ENCODE measurements around the gene CCDC12. TPM values are rescaled to one million over a fixed set of nuclear protein-coding genes. Genes with fewer than 3 reads are reported as not detected.
A peak's percentile ranks its signal among the peaks of the same experiment; 100 is the strongest.

Gene CCDC12
- total and polyA plus RNA-seq, 2 donors (not counting 1 experiment from before 2014, with no cell fraction given): 84.0 to 97.3 TPM

- Mint-ChIP-seq H3K27me3 (peaks cover 24% of the 10 kb centered on the region), H3K4me3 (peak overlapping the region; percentile 79), H3K4me1 (peaks cover 13% of the 10 kb centered on the region), H3K9me3 (ENCODE audit: insufficient read depth) (no peaks in the 10 kb centered on the region), H3K27ac (no peak overlapping the region)
- POLR2A ChIA-PET: interaction anchor here (0.6 kb wide), 1 partner anchor 70 kb away, joined by 3 read pairs; no protein-coding TSS in a partner anchor
- ATAC-seq (ENCODE audit: low read depth): no peak
- CTCF ChIA-PET: interaction anchor here (1.5 to 4.2 kb wide), 2 partner anchors 10 to 194 kb away, joined by 4 to 17 read pairs; no protein-coding TSS in a partner anchor
- no peaks in the 10 kb centered on the region for H3K79me2 ChIP-seq (ENCODE audit: control insufficient read depth, insufficient read depth, low read length)
- intact Hi-C loops (cut with micrococcal nuclease): no loop called here
- H3K4me1 ChIP-seq (ENCODE audit: control insufficient read depth in 2 of 2, insufficient read depth in 2 of 2, low read length in 2 of 2): peaks cover 9 to 10% of the 10 kb centered on the region in 2 donors
- no peak for TF ChIP-seq EZH2 (IDR thresholded peaks at IDR 0.05; ENCODE audit: borderline replicate concordance, insufficient read depth, low read depth, low read length, poor library complexity, severe bottlenecking)
- TF ChIP-seq, protein P1, sequence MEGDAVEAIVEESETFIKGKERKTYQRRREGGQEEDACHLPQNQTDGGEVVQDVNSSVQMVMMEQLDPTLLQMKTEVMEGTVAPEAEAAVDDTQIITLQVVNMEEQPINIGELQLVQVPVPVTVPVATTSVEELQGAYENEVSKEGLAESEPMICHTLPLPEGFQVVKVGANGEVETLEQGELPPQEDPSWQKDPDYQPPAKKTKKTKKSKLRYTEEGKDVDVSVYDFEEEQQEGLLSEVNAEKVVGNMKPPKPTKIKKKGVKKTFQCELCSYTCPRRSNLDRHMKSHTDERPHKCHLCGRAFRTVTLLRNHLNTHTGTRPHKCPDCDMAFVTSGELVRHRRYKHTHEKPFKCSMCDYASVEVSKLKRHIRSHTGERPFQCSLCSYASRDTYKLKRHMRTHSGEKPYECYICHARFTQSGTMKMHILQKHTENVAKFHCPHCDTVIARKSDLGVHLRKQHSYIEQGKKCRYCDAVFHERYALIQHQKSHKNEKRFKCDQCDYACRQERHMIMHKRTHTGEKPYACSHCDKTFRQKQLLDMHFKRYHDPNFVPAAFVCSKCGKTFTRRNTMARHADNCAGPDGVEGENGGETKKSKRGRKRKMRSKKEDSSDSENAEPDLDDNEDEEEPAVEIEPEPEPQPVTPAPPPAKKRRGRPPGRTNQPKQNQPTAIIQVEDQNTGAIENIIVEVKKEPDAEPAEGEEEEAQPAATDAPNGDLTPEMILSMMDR (IDR thresholded peaks at IDR 0.05): no peak
- H3K9ac ChIP-seq (ENCODE audit: low read length): no peak overlapping the region
- H3K9me3 ChIP-seq (ENCODE audit: control extremely low read depth in 1 of 3, control insufficient read depth in 2 of 3, insufficient read depth in 1 of 3, low read length in 2 of 3): no peaks in the 10 kb centered on the region
- H2AFZ ChIP-seq (ENCODE audit: insufficient read depth, low read depth, low read length, poor library complexity, severe bottlenecking): peak overlapping the region; percentile 64
- no peak overlapping the region for H3K27ac ChIP-seq (ENCODE audit: low read length in 2 of 2)
- 88% methylated on average over 21 of the region's 22 CpGs for WGBS (ENCODE audit: insufficient coverage)
- H3K27me3 ChIP-seq (replicated peaks in 1 of 4; ENCODE audit: control extremely low read depth in 1 of 4, control insufficient read depth in 3 of 4, insufficient read depth in 4 of 4, low read length in 3 of 4): peaks cover 0 to 27% (median 6%) of the 10 kb centered on the region in 4 experiments
- H3K4me3 ChIP-seq (ENCODE audit: control extremely low read depth in 1 of 5, extremely low read depth in 1 of 5, insufficient read depth in 1 of 5, low read depth in 2 of 5, low read length in 4 of 5): no peak overlapping the region
- H3K4me2 ChIP-seq (replicated peaks; ENCODE audit: low read depth, low read length, poor library complexity, severe bottlenecking): peak overlapping the region; percentile 76
- H3K36me3 ChIP-seq (replicated peaks in 1 of 2; ENCODE audit: control extremely low read depth in 1 of 2, control insufficient read depth in 1 of 2, extremely low read depth in 1 of 2, insufficient read depth in 2 of 2, low read length in 1 of 2): no peaks in the 10 kb centered on the region
- no peak for DNase-seq
- H4K20me1 ChIP-seq (ENCODE audit: control insufficient read depth, insufficient read depth, low read length, poor library complexity, severe bottlenecking): no peaks in the 10 kb centered on the region
These were observed 77.2 kb downstream of the CCDC12 start for GRCh38 chr3:46899151-46900006.

All from B cell (primary cell).